ENCODE data around the gene PCYOX1L.

GRCh38 chr5:149412783-149413476 lies 55.1 kb downstream of the PCYOX1L start:
- TF ChIP-seq EZH2phosphoT487 (IDR thresholded peaks at IDR 0.05; ENCODE audit: insufficient read depth, low read depth) (no peak), EZH2 (IDR thresholded peaks at IDR 0.05; ENCODE audit: insufficient read depth, poor library complexity, severe bottlenecking) (no peak)

Measured in GM23248 (cell line).